Measurements from ENCODE around the gene GYPE.
"Not testable (repeated sequence)": the region's sequence is repeated elsewhere in the genome, so short reads cannot be mapped to it uniquely, and the experiment has no call there.

GRCh38 chr4:143950185-143950584 lies 44.8 kb upstream of the GYPE start:
- not testable (repeated sequence) for TF ChIP-seq CTCF (IDR thresholded peaks at IDR 0.05; ENCODE audit: low read depth, low read length, poor library complexity, severe bottlenecking); EZH2phosphoT487 (IDR thresholded peaks at IDR 0.05; ENCODE audit: borderline replicate concordance, low read length)
